Mucosa of stomach (tissue), 1 donor: ENCODE results near the gene ALPL.

Source experiments
- H3K27me3 ChIP-seq: one replicate; pipeline ENCODE4 v1.7.0; 2013; ENCODE audit warnings: mild to moderate bottlenecking, low read length; ENCODE audit not compliant: control insufficient read depth, insufficient read depth
- H3K36me3 ChIP-seq: one replicate; pipeline ENCODE4 v1.7.0; 2013; ENCODE audit warnings: low read length; ENCODE audit not compliant: control insufficient read depth, insufficient read depth
- H3K4me1 ChIP-seq: one replicate; pipeline ENCODE4 v1.7.0; 2013; ENCODE audit warnings: mild to moderate bottlenecking, low read length; ENCODE audit not compliant: control insufficient read depth, insufficient read depth
- H3K4me3 ChIP-seq: one replicate; pipeline ENCODE4 v1.7.0; 2013; ENCODE audit warnings: low read length
- H3K9ac ChIP-seq: one replicate; pipeline ENCODE4 v1.7.0; 2013; ENCODE audit warnings: mild to moderate bottlenecking, low read length, moderate library complexity
- H3K9me3 ChIP-seq: one replicate; pipeline ENCODE4 v1.7.0; 2013; ENCODE audit warnings: mild to moderate bottlenecking, low read length, moderate library complexity; ENCODE audit not compliant: control insufficient read depth
- donor health status: Pancreatic carcinoma.

The ALPL gene

DNA sequence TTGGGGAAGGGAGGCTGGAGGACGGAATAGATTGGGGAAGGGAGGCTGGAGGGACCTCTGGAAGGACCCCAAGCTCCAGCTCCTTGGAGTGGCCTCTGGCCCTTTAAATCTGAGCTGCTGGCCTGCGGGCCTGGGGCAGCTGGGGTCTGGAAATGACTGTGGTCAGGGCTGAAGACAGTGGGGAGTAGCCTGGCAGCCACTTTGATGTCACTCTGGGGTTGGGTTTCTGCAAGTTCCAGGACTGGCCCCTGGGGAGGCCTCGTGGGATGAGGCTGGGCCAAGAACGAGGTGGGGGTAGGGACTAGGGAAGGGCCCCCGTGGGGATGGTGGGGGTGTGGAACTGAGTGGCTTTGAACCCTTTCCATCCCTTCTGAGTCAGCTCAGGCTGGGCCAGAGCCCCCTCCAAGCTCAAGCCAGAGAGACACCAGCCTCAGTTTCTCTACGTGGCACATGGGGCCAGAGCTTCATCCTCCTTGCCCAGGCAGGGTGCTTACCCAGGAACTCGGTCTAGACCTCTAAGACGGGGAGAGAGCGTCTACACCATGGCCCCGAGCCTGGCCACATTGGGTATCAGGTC, 59.7 kb downstream of the ALPL start:
- H3K9me3 ChIP-seq = no peaks in the 10 kb centered on the region
- no peak overlapping the region for H3K4me3 ChIP-seq
- H3K4me1 ChIP-seq = peaks cover 2% of the 10 kb centered on the region
- H3K27me3 ChIP-seq = peaks cover 3% of the 10 kb centered on the region
- H3K36me3 ChIP-seq = no peaks in the 10 kb centered on the region
- H3K9ac ChIP-seq = no peak overlapping the region

DNA sequence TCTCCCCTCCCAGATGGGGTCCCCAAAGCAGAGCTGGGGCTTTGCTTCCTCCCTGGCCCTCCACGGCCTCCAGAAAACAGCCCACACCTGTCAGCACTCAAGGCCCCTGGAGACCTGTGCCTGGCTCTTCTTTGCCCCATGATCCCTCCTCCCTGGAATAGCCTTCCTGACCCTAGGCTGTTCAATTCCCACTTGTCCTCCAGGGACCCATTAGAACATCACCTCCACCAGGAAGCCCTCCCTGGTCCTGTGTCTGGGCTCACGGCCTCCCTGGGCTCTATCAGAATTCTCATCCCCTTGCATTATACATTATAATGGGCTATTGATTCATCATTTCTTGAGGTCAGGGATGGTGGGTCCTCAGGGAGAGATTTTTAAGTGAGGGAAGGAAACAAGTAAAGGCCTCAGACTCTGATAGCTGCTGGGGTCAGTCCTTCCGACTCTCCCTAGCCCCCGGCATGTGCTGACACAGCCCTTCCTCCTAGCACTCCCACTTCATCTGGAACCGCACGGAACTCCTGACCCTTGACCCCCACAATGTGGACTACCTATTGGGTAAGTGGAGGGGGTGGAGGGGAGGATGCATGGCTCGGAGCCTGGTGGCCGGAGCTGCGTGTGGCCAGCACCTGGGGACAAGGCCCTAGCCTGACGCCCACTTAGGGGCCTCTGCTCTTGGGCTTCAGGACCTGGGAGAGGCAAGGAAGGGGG, 60.8 kb downstream of the ALPL start:
- Histone ChIP-seq H3K9ac (no peak overlapping the region), H3K9me3 (no peaks in the 10 kb centered on the region), H3K4me3 (no peak overlapping the region), H3K4me1 (peaks cover 13% of the 10 kb centered on the region), H3K27me3 (peaks cover 14% of the 10 kb centered on the region), H3K36me3 (no peaks in the 10 kb centered on the region)

DNA sequence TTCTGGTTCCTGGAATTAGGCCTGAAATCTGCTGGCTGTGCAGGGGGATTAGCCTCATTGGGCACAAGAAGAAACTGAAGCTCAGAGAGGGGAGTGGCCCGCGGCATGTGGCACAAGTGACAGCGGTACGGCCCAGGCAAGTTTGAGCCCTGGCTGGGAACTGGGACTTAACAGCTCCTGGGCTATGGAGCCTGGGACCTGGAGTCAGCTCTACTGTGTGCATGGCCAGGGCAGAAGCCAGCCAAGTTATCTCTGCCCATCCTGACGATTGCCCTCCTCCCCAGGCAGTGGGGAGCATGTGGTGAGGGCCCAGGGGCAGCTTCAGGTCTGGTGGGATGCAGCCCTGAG, 61.3 kb downstream of the ALPL start:
- Histone ChIP-seq H3K27me3 (peaks cover 19% of the 10 kb centered on the region), H3K36me3 (no peaks in the 10 kb centered on the region), H3K9me3 (no peaks in the 10 kb centered on the region), H3K4me3 (no peak overlapping the region), H3K9ac (no peak overlapping the region), H3K4me1 (peaks cover 14% of the 10 kb centered on the region)

- H3K9ac ChIP-seq = no peak overlapping the region
- no peak overlapping the region for H3K4me3 ChIP-seq
- H3K36me3 ChIP-seq = no peaks in the 10 kb centered on the region
- H3K27me3 ChIP-seq = peaks cover 19% of the 10 kb centered on the region
- H3K9me3 ChIP-seq = no peaks in the 10 kb centered on the region
- H3K4me1 ChIP-seq = peaks cover 14% of the 10 kb centered on the region
These were observed 61.7 kb downstream of the ALPL start for GRCh38 chr1:21570885-21571284.

DNA sequence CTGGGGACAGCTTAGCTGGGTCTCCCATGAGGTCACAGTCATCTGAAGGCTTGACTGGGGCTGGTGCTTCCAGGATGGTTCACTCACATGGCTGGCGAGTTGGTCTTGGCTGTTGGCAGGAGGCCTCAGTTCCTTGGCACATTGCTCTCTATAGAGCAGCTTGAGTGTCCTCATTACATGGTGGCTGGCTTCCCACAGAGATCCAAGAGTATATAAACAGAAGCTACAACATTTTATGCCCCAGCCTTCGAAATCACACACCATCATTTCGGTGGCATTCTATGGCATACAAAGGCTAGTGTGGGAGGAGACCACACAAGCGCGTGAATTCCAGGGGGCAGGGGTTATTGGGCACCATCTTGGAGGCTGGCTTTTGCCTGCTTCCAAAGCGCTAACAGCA, 63.0 kb downstream of the ALPL start:
- peaks cover 14% of the 10 kb centered on the region for H3K4me1 ChIP-seq
- H3K27me3 ChIP-seq = peaks cover 19% of the 10 kb centered on the region
- H3K9ac ChIP-seq = no peak overlapping the region
- no peaks in the 10 kb centered on the region for H3K36me3 ChIP-seq
- no peak overlapping the region for H3K4me3 ChIP-seq
- H3K9me3 ChIP-seq = no peaks in the 10 kb centered on the region

- Histone ChIP-seq H3K27me3 (peaks cover 19% of the 10 kb centered on the region), H3K9me3 (no peaks in the 10 kb centered on the region), H3K4me1 (peaks cover 14% of the 10 kb centered on the region), H3K36me3 (no peaks in the 10 kb centered on the region), H3K4me3 (no peak overlapping the region), H3K9ac (no peak overlapping the region)
These were observed 63.6 kb downstream of the ALPL start for GRCh38 chr1:21572735-21573277.

- Histone ChIP-seq H3K9ac (no peak overlapping the region), H3K36me3 (no peaks in the 10 kb centered on the region), H3K9me3 (no peaks in the 10 kb centered on the region), H3K4me3 (no peak overlapping the region), H3K4me1 (peaks cover 14% of the 10 kb centered on the region), H3K27me3 (peaks cover 19% of the 10 kb centered on the region)
These were observed 64.3 kb downstream of the ALPL start for GRCh38 chr1:21573475-21573874.

- Histone ChIP-seq H3K27me3 (peaks cover 19% of the 10 kb centered on the region), H3K9ac (no peak overlapping the region), H3K4me3 (no peak overlapping the region), H3K4me1 (peaks cover 14% of the 10 kb centered on the region), H3K9me3 (no peaks in the 10 kb centered on the region), H3K36me3 (no peaks in the 10 kb centered on the region)
These were observed 64.8 kb downstream of the ALPL start for GRCh38 chr1:21573971-21574465.

GRCh38 chr1:21574466-21575151, 65.4 kb downstream of the ALPL start:
- H3K4me1 ChIP-seq = peaks cover 14% of the 10 kb centered on the region
- H3K9ac ChIP-seq = no peak overlapping the region
- no peak overlapping the region for H3K4me3 ChIP-seq
- no peaks in the 10 kb centered on the region for H3K9me3 ChIP-seq
- peaks cover 19% of the 10 kb centered on the region for H3K27me3 ChIP-seq
- H3K36me3 ChIP-seq = no peaks in the 10 kb centered on the region

DNA sequence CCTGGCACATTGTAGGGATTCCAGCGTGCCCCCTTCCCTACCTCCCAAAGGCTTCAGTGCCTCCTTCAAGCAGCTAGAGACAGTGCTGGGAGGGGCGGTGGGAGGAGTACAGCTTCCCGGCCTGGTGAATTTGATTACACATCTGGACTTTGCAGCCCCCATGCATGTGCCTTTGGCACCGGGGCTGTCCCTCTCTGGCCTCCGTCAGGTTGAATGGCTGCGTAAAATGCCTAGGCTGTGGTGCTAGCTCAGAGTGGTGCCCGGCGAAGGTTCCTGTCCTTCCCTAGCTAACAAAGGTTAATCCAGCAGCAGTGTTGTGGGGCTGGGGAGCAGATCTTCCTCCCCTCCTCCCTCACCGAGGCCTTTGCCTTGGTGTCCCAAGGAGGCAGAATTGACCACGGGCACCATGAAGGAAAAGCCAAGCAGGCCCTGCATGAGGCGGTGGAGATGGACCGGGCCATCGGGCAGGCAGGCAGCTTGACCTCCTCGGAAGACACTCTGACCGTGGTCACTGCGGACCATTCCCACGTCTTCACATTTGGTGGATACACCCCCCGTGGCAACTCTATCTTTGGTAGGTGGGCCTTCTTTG, 66.2 kb downstream of the ALPL start:
- Histone ChIP-seq H3K9me3 (no peaks in the 10 kb centered on the region), H3K27me3 (peaks cover 19% of the 10 kb centered on the region), H3K9ac (no peak overlapping the region), H3K36me3 (no peaks in the 10 kb centered on the region), H3K4me1 (peaks cover 14% of the 10 kb centered on the region), H3K4me3 (no peak overlapping the region)

- no peaks in the 10 kb centered on the region for H3K9me3 ChIP-seq
- no peak overlapping the region for H3K4me3 ChIP-seq
- H3K4me1 ChIP-seq = peaks cover 14% of the 10 kb centered on the region
- no peak overlapping the region for H3K9ac ChIP-seq
- H3K36me3 ChIP-seq = no peaks in the 10 kb centered on the region
- H3K27me3 ChIP-seq = peaks cover 19% of the 10 kb centered on the region
These were observed 67.0 kb downstream of the ALPL start for GRCh38 chr1:21576031-21576797.
